Kidney epithelial cell (primary cell): ENCODE measurements around the gene RCAN2. TPM values are rescaled to one million over a fixed set of nuclear protein-coding genes. Genes with fewer than 3 reads are reported as not detected.

Experiments used
- DNase-seq: peaks from one replicate; pipeline ENCODE4 v3.0.0-alpha.2; 2010; ENCODE audit warnings: low read depth
- H3K27me3 ChIP-seq: 2 replicates; pipeline ENCODE4 v1.6.0; 2011; ENCODE audit warnings: low read length; ENCODE audit not compliant: control insufficient read depth, insufficient read depth
- H3K36me3 ChIP-seq: 2 replicates; pipeline ENCODE4 v1.5.1; 2011; ENCODE audit warnings: low read length; ENCODE audit not compliant: control insufficient read depth, insufficient read depth
- H3K4me3 ChIP-seq: 2 replicates; pipeline ENCODE4 v1.5.1; 2011; ENCODE audit warnings: low read depth, mild to moderate bottlenecking, control low read depth, low read length
- total RNA-seq: library from RNA; depleted of rRNA; stranded (reverse); fragments of >200 nt; gene quantifications from 2 replicates; pipeline ENCODE4 v1.2.3, GENCODE V29; 2015
- TF ChIP-seq, protein P1 (sequence below): IDR thresholded peaks from 2 replicates; pipeline ENCODE4 v1.5.1; 2011; ENCODE audit warnings: mild to moderate bottlenecking, moderate library complexity, low read length, control low read depth, inconsistent platforms; ENCODE audit not compliant: insufficient read depth, poor library complexity, severe bottlenecking

Gene RCAN2
- total RNA-seq, 1 donor from 2014 or later = 6.2 TPM

DNA sequence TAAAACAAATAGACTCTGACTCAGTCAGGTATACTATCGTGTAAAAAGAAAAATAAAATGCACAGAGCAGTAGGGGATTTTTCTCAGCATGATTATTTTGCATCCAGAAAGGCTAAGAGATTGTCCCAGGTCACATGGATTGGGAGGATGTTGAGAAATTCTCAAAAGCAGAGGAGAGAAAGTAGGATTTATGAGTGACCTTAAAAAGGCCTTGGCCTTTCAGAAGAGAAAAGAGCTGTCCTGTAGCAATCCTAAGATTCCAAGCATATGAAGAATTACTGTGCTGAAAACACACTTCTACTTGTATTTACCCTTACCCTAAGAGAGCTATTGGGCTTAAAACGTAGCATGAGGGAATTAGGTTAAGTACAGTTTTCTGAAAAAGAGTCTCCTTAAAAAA, 170.7 kb downstream of the RCAN2 start:
- no peaks in the 10 kb centered on the region for H3K27me3 ChIP-seq
- no peaks in the 10 kb centered on the region for H3K36me3 ChIP-seq
- TF ChIP-seq, protein P1, sequence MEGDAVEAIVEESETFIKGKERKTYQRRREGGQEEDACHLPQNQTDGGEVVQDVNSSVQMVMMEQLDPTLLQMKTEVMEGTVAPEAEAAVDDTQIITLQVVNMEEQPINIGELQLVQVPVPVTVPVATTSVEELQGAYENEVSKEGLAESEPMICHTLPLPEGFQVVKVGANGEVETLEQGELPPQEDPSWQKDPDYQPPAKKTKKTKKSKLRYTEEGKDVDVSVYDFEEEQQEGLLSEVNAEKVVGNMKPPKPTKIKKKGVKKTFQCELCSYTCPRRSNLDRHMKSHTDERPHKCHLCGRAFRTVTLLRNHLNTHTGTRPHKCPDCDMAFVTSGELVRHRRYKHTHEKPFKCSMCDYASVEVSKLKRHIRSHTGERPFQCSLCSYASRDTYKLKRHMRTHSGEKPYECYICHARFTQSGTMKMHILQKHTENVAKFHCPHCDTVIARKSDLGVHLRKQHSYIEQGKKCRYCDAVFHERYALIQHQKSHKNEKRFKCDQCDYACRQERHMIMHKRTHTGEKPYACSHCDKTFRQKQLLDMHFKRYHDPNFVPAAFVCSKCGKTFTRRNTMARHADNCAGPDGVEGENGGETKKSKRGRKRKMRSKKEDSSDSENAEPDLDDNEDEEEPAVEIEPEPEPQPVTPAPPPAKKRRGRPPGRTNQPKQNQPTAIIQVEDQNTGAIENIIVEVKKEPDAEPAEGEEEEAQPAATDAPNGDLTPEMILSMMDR = no peak

DNA sequence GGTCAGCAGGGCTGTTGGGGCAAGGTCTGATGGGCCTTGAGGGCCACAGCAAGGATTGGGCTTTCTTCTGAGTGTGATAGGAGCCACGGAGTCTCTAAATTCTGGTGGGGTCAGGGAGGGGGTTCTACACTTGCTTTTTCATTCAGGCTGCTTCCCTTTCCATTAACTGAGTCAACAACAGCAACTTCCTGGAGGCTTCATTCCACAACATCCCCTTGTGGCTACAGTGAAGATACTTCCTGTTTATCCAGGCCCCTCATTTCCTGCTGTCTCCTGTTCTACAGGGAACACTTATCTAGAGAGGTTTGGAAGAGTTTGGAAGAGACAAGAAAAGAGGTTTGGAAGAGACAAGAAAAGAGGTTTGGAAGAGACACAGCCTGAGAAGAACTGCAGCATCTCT, 175.7 kb downstream of the RCAN2 start:
- no peak for DNase-seq
- TF ChIP-seq, protein P1 = no peak
- Histone ChIP-seq H3K4me3 (no peak overlapping the region), H3K27me3 (no peaks in the 10 kb centered on the region), H3K36me3 (no peaks in the 10 kb centered on the region)

More for the DNA sequence above, 170.7 kb downstream of the RCAN2 start:
- no peak overlapping the region for H3K4me3 ChIP-seq
- no peak for DNase-seq

DNA sequence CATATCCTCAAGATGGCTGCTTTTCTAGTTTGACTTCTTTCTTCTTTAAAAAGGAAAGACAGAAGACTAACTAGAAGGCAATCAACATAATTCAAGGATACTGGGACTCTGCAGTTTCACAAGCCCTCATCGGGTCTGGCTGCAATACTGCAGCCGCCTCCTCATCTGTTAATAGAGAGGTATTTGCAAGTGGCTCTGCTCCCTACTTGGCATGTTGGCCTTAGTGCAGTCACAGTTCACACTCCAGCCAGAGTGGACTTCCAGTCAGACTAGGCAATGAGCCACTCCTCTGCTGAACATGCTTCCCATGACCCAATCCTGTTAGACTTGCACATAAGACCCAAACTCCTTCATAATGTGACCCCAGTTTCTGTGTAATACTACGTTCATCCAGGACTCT, 178.6 kb downstream of the RCAN2 start:
- no peak for DNase-seq
- H3K36me3 ChIP-seq = no peaks in the 10 kb centered on the region
- no peak overlapping the region for H3K4me3 ChIP-seq
- H3K27me3 ChIP-seq = no peaks in the 10 kb centered on the region
- TF ChIP-seq, protein P1 = no peak

DNA sequence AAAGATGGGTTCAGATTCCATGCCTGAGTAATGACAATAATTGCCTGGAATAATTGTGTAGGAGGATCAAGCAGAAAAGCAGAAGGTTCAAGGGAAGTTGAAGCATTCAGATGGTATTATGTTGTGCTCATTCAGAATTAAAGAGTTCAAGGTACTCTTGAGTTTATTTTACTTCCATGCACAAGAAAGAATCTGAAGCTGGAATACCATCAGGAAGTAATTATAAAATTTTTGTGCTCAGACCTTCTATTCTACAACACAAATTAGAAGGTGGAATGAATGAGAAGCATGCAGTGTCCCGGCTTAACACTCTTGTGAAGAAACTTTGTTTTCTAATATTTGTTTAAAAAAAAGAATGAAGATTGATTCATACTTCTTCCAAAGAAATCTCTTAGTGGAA, 181.1 kb downstream of the RCAN2 start:
- TF ChIP-seq, protein P1 = no peak
- Histone ChIP-seq H3K4me3 (no peak overlapping the region), H3K27me3 (no peaks in the 10 kb centered on the region), H3K36me3 (no peaks in the 10 kb centered on the region)
- no peak for DNase-seq

DNA sequence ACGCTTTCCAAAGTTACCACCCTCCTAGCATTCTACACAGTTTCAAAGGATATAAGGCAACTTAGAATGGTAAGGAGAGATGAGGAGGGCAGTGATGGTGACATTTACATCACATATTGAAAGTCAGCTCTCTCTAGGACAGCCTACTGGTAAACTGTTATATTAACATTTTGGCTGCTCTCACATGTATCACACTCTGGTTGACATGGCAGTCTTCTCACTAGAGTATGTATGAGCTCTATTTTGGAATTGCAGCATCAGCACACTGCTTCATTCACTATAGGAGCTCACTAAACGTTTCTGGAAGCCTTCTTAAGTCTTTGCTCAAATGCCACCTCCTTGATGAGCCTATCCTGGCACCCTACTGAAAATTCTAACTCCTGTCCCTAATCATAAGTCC, 184.8 kb downstream of the RCAN2 start:
- H3K36me3 ChIP-seq = no peaks in the 10 kb centered on the region
- H3K4me3 ChIP-seq = no peak overlapping the region
- no peak for DNase-seq
- no peaks in the 10 kb centered on the region for H3K27me3 ChIP-seq
- TF ChIP-seq, protein P1 = no peak

DNA sequence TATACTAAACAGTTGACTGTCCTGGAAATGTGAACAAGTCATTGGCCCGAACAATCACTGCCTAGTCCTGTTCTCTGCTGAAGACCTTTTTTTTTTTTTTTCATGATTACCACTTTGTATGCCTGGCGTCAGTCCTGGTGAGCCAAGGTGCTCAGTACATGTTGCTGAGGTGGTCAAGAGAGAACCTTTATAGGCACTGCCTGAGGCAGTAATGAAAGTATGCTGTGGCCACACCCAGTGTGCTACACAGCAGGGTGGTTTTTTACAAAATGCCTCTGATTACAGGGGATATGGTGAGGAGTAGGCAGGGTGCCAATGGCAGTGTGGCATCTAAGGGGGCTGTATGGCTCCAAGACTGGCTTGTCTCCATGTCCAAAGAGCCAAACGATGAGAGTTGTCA, 185.4 kb downstream of the RCAN2 start:
- DNase-seq = no peak
- Histone ChIP-seq H3K27me3 (no peaks in the 10 kb centered on the region), H3K4me3 (no peak overlapping the region), H3K36me3 (no peaks in the 10 kb centered on the region)
- TF ChIP-seq, protein P1 = no peak
